Transverse colon (tissue), 3 donors: ENCODE data around the gene CFAP119.

Source experiments
- POLR2A ChIP-seq: fragments of 450-650 bp; IDR thresholded peaks from one replicate; pipeline ENCODE4 v1.6.1; 2016; ENCODE audit warnings: antibody characterized with exemption, mild to moderate bottlenecking, moderate library complexity
- TF ChIP-seq, protein P1 (sequence below), 5 experiments: fragments of 200-600 bp in 3 of 5; fragments of 450-650 bp in 2 of 5; sonication (generic) in 3 of 5; IDR thresholded peaks; 1 replicate in 2 of 5; 2 replicates in 3 of 5; pipeline ENCODE4 v1.5.1; 2016 to 2017; ENCODE audit warnings: antibody characterized with exemption in 5 of 5, inconsistent platforms in 3 of 5, mild to moderate bottlenecking in 2 of 5, moderate library complexity in 1 of 5

DNA sequence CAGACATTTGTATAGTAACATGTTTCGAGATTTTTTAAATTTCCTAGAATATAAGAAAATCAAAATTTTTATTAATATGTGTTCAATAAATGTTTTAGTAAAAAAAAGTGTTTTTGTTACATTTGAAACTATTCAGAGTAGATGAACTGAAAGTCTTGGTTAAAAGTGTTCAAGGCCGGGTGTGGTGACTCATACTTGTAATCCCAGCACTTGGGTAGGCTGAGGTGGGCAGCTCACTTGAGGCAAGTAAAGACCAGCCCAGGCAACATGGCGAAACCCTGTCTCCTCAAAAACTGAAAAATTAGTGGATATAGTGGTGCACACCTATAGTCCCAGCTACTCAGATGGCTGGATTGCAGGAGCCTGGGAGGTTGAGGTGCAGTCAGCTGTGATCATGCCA lies 30.5 kb downstream of the CFAP119 start:
- no peak for TF ChIP-seq POLR2A
- TF ChIP-seq, protein P1, sequence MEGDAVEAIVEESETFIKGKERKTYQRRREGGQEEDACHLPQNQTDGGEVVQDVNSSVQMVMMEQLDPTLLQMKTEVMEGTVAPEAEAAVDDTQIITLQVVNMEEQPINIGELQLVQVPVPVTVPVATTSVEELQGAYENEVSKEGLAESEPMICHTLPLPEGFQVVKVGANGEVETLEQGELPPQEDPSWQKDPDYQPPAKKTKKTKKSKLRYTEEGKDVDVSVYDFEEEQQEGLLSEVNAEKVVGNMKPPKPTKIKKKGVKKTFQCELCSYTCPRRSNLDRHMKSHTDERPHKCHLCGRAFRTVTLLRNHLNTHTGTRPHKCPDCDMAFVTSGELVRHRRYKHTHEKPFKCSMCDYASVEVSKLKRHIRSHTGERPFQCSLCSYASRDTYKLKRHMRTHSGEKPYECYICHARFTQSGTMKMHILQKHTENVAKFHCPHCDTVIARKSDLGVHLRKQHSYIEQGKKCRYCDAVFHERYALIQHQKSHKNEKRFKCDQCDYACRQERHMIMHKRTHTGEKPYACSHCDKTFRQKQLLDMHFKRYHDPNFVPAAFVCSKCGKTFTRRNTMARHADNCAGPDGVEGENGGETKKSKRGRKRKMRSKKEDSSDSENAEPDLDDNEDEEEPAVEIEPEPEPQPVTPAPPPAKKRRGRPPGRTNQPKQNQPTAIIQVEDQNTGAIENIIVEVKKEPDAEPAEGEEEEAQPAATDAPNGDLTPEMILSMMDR (IDR thresholded peaks at IDR 0.05) = no peak
